ENCODE measurements around the gene REXO1. TPM values are rescaled to one million over a fixed set of nuclear protein-coding genes. Genes with fewer than 3 reads are reported as not detected.

REXO1 gene
- total RNA-seq, 1 experiment from 2014 or later = 56.8 TPM

DNA sequence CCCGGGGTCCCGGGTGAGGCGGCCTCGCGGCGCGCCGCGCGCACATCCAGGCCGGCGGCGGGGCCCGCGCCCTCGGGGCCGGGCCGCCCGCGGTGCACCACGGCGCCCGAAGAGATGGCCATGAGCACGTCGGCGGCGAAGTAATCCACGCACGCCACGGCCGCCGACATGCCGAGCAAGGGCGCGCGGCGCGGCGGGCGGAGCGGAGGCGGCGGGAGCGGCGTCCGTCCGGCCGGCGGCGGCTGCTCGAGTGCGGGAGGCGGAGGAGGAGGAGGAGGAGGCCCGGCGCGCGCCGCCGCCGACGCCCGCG, 15.0 kb upstream of the REXO1 start, which contains the start of gene KLF16:
Gene KLF16 (minus strand): TSS at position 252 of the 310 bp plus-strand sequence. CDS start 82 bp downstream, at position 170.
- peaks cover 30% of the 10 kb centered on the region; the same call in 1 of the 2 replicates for H3K79me2 ChIP-seq (ENCODE audit: insufficient read depth, low read length)
- no peaks in the 10 kb centered on the region for H3K9me3 ChIP-seq (ENCODE audit: control insufficient read depth, low read depth, low read length)
- peak within 1 kb of the TSS; percentile 51 for H2BK120ac ChIP-seq (ENCODE audit: low read depth, low read length, poor library complexity, severe bottlenecking)
- H3K18ac ChIP-seq (ENCODE audit: insufficient read length, low read depth, low read length) = peak within 1 kb of the TSS; percentile 79
- no peak within 1 kb of the TSS; the same call in 1 of the 2 replicates for H3K4ac ChIP-seq (ENCODE audit: low read depth, low read length)
- peaks cover 24 to 39% of the 10 kb centered on the region in 2 experiments for H3K4me1 Mint-ChIP-seq
- no peak within 1 kb of the TSS for H2BK5ac ChIP-seq (ENCODE audit: insufficient read length, low read length)
- no peak within 1 kb of the TSS for H2BK15ac ChIP-seq (ENCODE audit: low read depth, low read length)
- no peak within 1 kb of the TSS for H2BK12ac ChIP-seq (ENCODE audit: insufficient read length, low read depth, low read length)
- no CpG with 5 or more reads among the region's 63 CpGs for WGBS (ENCODE audit: extremely low coverage, insufficient read length, low lambda C conversion rate)
- H4K91ac ChIP-seq (ENCODE audit: insufficient read length, low read depth, low read length) = no peak within 1 kb of the TSS
- H2AK5ac ChIP-seq (ENCODE audit: insufficient read length, low read length) = no peak within 1 kb of the TSS
- peak within 1 kb of the TSS; percentile 50 for H3K9ac ChIP-seq (ENCODE audit: extremely low read depth, insufficient read length, low read length)
- H2AFZ ChIP-seq (ENCODE audit: low read length) = no peak within 1 kb of the TSS
- H3K27ac ChIP-seq (ENCODE audit: insufficient read length, low read depth, low read length) = no peak within 1 kb of the TSS
- TF ChIP-seq CTCF (conservative IDR thresholded peaks at IDR 0.05) = no peak
- no peaks in the 10 kb centered on the region; the same call in 1 of the 2 replicates for H3K27me3 ChIP-seq (ENCODE audit: insufficient read depth, low read length)
- no peaks in the 10 kb centered on the region; the same call in 1 of the 2 replicates for H3K4me1 ChIP-seq (ENCODE audit: insufficient read depth, low read length)
- H3K14ac ChIP-seq (ENCODE audit: insufficient read depth, low read length) = peak within 1 kb of the TSS; percentile 27; the same call in 1 of the 2 replicates
- peaks cover 6% of the 10 kb centered on the region for H3K27me3 Mint-ChIP-seq (ENCODE audit: low read depth)
- H4K5ac ChIP-seq (ENCODE audit: insufficient read length, low read depth, low read length) = no peak within 1 kb of the TSS
- H3K36me3 Mint-ChIP-seq (ENCODE audit: insufficient read depth in 1 of 3, low read depth in 3 of 3) = no peaks in the 10 kb centered on the region
- peaks cover 5% of the 10 kb centered on the region for H3K79me1 ChIP-seq (ENCODE audit: insufficient read depth, low read depth, low read length, poor library complexity, severe bottlenecking)
- no peak within 1 kb of the TSS for H4K8ac ChIP-seq (replicated peaks; ENCODE audit: insufficient read length, low read depth, low read length)
- DNase-seq = no peak
- no peak within 1 kb of the TSS for H3T11ph ChIP-seq (ENCODE audit: low read length)
- H2BK20ac ChIP-seq (ENCODE audit: low read depth, low read length, poor library complexity, severe bottlenecking) = no peak within 1 kb of the TSS
- H3K23me2 ChIP-seq (ENCODE audit: insufficient read length, low read depth, low read length, poor library complexity, severe bottlenecking) = peaks cover 14% of the 10 kb centered on the region
- H3K4me2 ChIP-seq (ENCODE audit: insufficient read depth, insufficient read length, low read length) = peak within 1 kb of the TSS; percentile 84
- no peaks in the 10 kb centered on the region; a peak in 1 of 5 replicates for H3K9me3 Mint-ChIP-seq
- H3K56ac ChIP-seq (ENCODE audit: insufficient read length, low read depth, low read length) = no peak within 1 kb of the TSS
- peaks cover 3% of the 10 kb centered on the region for H4K20me1 ChIP-seq (ENCODE audit: control insufficient read depth, insufficient read depth, insufficient read length)
- H3K4me3 Mint-ChIP-seq = peak within 1 kb of the TSS; percentile 86 to 93
- peak within 1 kb of the TSS; percentile 80 to 87 (median 85); a peak in 2 of 7 replicates for H3K27ac Mint-ChIP-seq
- no peak within 1 kb of the TSS for H3K23ac ChIP-seq (ENCODE audit: insufficient read length, low read depth, low read length)
